ENCODE results near the gene ARHGEF1. TPM values are rescaled to one million over a fixed set of nuclear protein-coding genes. Genes with fewer than 3 reads are reported as not detected.

ARHGEF1 gene
- total RNA-seq, 1 donor from 2014 or later = 73.1 TPM

GRCh38 chr19:41921577-41922576 is 38.9 kb downstream of the ARHGEF1 start:
- H3K4me3 ChIP-seq (ENCODE audit: insufficient read depth, low read depth, low read length) = no peak overlapping the region
- TF ChIP-seq CTCF (IDR thresholded peaks at IDR 0.05; ENCODE audit: insufficient read depth, low read depth, low read length) (no peak), EZH2 (IDR thresholded peaks at IDR 0.05; ENCODE audit: insufficient read depth, low read length) (peak; percentile 8)
- H3K9me3 ChIP-seq (ENCODE audit: insufficient read depth, low read depth, low read length) = peaks cover 21% of the 10 kb centered on the region
- H3K36me3 ChIP-seq (ENCODE audit: insufficient read depth, low read length) = no peaks in the 10 kb centered on the region
- DNase-seq (ENCODE audit: low read depth) (no peak), FAIRE-seq (no peak)
- H3K36me3 Mint-ChIP-seq (ENCODE audit: low read depth, unreplicated experiment) = no peaks in the 10 kb centered on the region
- peaks cover 4% of the 10 kb centered on the region for H3K9me3 Mint-ChIP-seq (ENCODE audit: unreplicated experiment)
- no peak overlapping the region for H3K27ac ChIP-seq (ENCODE audit: low read depth, low read length)
- H3K4me2 ChIP-seq (ENCODE audit: low read length) = no peak overlapping the region
- H3K27ac Mint-ChIP-seq (ENCODE audit: unreplicated experiment) = no peak overlapping the region
- H4K20me1 ChIP-seq (ENCODE audit: insufficient read depth, low read length) = peaks cover 18% of the 10 kb centered on the region
- H3K9ac ChIP-seq (ENCODE audit: low read length) = no peak overlapping the region
- peak overlapping the region; percentile 5 for H3K4me3 Mint-ChIP-seq (ENCODE audit: unreplicated experiment)
- H2AFZ ChIP-seq (ENCODE audit: low read depth, low read length) = no peak overlapping the region
- H3K79me2 ChIP-seq (ENCODE audit: insufficient read depth, low read length) = no peaks in the 10 kb centered on the region
- no peaks in the 10 kb centered on the region for H3K4me1 Mint-ChIP-seq (ENCODE audit: low read depth, unreplicated experiment)
- peaks cover 86% of the 10 kb centered on the region for H3K27me3 ChIP-seq (ENCODE audit: insufficient read depth, low read length)
- peaks cover 15% of the 10 kb centered on the region for H3K27me3 Mint-ChIP-seq (ENCODE audit: low read depth, unreplicated experiment)
- H3K4me1 ChIP-seq (ENCODE audit: insufficient read depth, low read length) = no peaks in the 10 kb centered on the region

GRCh38 chr19:41922585-41922984 is 39.6 kb downstream of the ARHGEF1 start:
- Histone ChIP-seq H3K4me3 (ENCODE audit: insufficient read depth, low read depth, low read length) (no peak overlapping the region), H3K9ac (ENCODE audit: low read length) (no peak overlapping the region), H4K20me1 (ENCODE audit: insufficient read depth, low read length) (peaks cover 24% of the 10 kb centered on the region), H3K36me3 (ENCODE audit: insufficient read depth, low read length) (no peaks in the 10 kb centered on the region), H3K27ac (ENCODE audit: low read depth, low read length) (no peak overlapping the region), H3K9me3 (ENCODE audit: insufficient read depth, low read depth, low read length) (peaks cover 21% of the 10 kb centered on the region), H2AFZ (ENCODE audit: low read depth, low read length) (no peak overlapping the region), H3K79me2 (ENCODE audit: insufficient read depth, low read length) (no peaks in the 10 kb centered on the region), H3K4me1 (ENCODE audit: insufficient read depth, low read length) (no peaks in the 10 kb centered on the region), H3K4me2 (ENCODE audit: low read length) (no peak overlapping the region), H3K27me3 (ENCODE audit: insufficient read depth, low read length) (peaks cover 88% of the 10 kb centered on the region)
- TF ChIP-seq CTCF (IDR thresholded peaks at IDR 0.05; ENCODE audit: insufficient read depth, low read depth, low read length) = no peak
- peak; percentile 21 for TF ChIP-seq EZH2 (IDR thresholded peaks at IDR 0.05; ENCODE audit: insufficient read depth, low read length)
- Mint-ChIP-seq H3K27me3 (ENCODE audit: low read depth, unreplicated experiment) (peaks cover 15% of the 10 kb centered on the region), H3K9me3 (ENCODE audit: unreplicated experiment) (peaks cover 4% of the 10 kb centered on the region), H3K4me3 (ENCODE audit: unreplicated experiment) (no peak overlapping the region), H3K27ac (ENCODE audit: unreplicated experiment) (no peak overlapping the region), H3K4me1 (ENCODE audit: low read depth, unreplicated experiment) (no peaks in the 10 kb centered on the region), H3K36me3 (ENCODE audit: low read depth, unreplicated experiment) (no peaks in the 10 kb centered on the region)
- DNase-seq (ENCODE audit: low read depth) (no peak), FAIRE-seq (no peak)

Data from astrocyte (in vitro differentiated cells and primary cell).